Astrocyte (in vitro differentiated cells and primary cell): ENCODE data around the gene IL1R2.

Source experiments
- EZH2 ChIP-seq: IDR thresholded peaks from 2 replicates; pipeline ENCODE4 v1.6.1; 2012; ENCODE audit warnings: mild to moderate bottlenecking, low read length, inconsistent platforms; ENCODE audit not compliant: insufficient read depth
- TF ChIP-seq, protein P1 (sequence below): IDR thresholded peaks from 2 replicates; pipeline ENCODE4 v1.5.1; 2011; ENCODE audit warnings: low read depth, mild to moderate bottlenecking, inconsistent platforms, low read length, moderate library complexity; ENCODE audit not compliant: insufficient read depth

DNA sequence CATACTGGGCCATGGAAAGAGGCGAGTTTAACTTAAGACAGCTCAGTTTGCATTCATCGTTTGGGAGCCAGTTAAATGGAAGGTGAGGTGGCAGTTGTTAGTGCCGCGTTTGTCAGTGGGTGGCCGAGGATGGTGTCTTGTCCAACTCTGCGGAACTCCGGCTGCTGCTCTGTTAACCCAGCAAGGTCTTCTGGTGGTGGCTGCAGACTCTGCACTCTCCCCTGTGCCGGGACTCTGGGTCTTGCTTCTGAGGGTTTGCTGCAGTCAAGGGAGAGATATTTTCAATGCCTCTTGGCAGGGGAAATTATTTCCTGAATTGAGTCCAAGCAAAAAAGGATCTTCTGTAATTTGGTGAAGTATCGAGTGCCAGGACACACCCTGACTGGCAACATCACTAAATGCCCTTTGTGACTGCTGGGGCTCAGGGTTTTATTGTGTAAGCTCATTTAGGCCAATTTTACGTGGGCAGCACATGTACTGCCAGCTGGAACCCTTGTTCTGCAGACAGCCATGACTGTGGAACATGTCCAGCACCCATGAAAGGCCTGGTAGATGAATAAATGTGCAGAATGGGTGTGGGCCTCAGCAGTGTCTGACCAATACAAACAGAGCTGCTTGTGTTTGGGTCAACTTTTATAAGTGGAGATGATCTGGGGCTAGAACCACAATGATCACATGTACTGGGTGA lies 58.1 kb downstream of the IL1R2 start:
- TF ChIP-seq, protein P1, sequence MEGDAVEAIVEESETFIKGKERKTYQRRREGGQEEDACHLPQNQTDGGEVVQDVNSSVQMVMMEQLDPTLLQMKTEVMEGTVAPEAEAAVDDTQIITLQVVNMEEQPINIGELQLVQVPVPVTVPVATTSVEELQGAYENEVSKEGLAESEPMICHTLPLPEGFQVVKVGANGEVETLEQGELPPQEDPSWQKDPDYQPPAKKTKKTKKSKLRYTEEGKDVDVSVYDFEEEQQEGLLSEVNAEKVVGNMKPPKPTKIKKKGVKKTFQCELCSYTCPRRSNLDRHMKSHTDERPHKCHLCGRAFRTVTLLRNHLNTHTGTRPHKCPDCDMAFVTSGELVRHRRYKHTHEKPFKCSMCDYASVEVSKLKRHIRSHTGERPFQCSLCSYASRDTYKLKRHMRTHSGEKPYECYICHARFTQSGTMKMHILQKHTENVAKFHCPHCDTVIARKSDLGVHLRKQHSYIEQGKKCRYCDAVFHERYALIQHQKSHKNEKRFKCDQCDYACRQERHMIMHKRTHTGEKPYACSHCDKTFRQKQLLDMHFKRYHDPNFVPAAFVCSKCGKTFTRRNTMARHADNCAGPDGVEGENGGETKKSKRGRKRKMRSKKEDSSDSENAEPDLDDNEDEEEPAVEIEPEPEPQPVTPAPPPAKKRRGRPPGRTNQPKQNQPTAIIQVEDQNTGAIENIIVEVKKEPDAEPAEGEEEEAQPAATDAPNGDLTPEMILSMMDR: no peak
- no peak for TF ChIP-seq EZH2
